NB4 (cell line): ENCODE results near the gene STXBP4.

Experiments used
- DNase-seq: peaks from one replicate; pipeline ENCODE4 v3.0.0; 2010; ENCODE audit warnings: low read depth
- H3K4me3 ChIP-seq: one replicate; pipeline ENCODE4 v1.5.1; 2011; ENCODE audit warnings: mild to moderate bottlenecking, low read depth, low read length, moderate library complexity
- MYC ChIP-seq: IDR thresholded peaks from 2 replicates; pipeline ENCODE4 v1.6.1; 2011; ENCODE audit warnings: low read depth, low read length
- POLR2A ChIP-seq: IDR thresholded peaks from 2 replicates; pipeline ENCODE4 v1.6.1; 2011; ENCODE audit warnings: mild to moderate bottlenecking; ENCODE audit not compliant: insufficient read length; ENCODE audit errors: extremely low read depth
- TF ChIP-seq, protein P1 (sequence below): IDR thresholded peaks from one replicate; pipeline ENCODE4 v1.5.1; 2012; ENCODE audit warnings: low read depth, low read length
- TF ChIP-seq, protein P2 (sequence below): IDR thresholded peaks from 2 replicates; pipeline ENCODE4 v1.6.1; 2011; ENCODE audit warnings: low read depth, low read length

STXBP4 gene

DNA sequence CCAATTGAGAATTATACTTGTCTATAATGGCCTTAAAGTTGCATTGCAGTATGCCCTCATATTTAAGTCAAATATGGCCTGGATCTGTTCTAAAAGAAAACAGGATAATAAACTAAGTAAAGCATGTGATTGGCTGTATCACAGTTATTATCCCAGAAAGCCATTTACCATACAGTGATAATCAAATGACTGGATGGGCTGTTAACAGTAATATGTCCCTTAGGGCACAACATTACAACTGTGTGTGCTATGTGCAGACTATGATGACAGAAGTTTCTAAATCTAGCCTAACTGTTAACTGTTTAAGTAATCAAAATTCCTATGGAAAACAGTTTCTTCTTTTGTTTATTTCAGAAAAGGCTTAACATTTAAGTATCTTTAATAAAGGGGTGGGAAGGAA, 145.7 kb downstream of the STXBP4 start:
- no peak for DNase-seq
- no peak for TF ChIP-seq MYC
- TF ChIP-seq, protein P1, sequence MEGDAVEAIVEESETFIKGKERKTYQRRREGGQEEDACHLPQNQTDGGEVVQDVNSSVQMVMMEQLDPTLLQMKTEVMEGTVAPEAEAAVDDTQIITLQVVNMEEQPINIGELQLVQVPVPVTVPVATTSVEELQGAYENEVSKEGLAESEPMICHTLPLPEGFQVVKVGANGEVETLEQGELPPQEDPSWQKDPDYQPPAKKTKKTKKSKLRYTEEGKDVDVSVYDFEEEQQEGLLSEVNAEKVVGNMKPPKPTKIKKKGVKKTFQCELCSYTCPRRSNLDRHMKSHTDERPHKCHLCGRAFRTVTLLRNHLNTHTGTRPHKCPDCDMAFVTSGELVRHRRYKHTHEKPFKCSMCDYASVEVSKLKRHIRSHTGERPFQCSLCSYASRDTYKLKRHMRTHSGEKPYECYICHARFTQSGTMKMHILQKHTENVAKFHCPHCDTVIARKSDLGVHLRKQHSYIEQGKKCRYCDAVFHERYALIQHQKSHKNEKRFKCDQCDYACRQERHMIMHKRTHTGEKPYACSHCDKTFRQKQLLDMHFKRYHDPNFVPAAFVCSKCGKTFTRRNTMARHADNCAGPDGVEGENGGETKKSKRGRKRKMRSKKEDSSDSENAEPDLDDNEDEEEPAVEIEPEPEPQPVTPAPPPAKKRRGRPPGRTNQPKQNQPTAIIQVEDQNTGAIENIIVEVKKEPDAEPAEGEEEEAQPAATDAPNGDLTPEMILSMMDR, result no peak
- TF ChIP-seq POLR2A, result no peak
- TF ChIP-seq, protein P2, sequence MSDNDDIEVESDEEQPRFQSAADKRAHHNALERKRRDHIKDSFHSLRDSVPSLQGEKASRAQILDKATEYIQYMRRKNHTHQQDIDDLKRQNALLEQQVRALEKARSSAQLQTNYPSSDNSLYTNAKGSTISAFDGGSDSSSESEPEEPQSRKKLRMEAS, result no peak
- H3K4me3 ChIP-seq, result no peak overlapping the region

DNA sequence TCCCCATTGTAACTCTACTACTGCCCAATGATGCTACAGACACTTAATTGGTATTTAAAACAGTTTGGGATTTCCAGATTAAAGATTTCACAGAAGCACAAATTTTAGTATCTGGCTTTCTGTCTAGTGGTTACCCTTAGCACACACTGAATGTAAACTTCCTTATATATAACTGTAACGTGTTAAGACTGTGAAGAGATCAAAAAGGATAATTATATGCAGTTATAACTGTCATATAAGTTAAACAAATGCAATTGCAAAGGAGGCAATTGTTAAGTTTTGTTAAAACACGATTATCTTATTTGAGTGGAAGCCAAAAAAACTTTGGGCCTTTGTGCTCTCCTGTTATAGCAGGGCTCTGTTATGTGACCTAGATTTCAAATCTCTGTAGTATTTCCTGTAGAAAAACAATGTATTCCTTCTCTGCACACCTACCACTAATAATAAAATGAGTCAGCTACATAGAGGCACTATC, 147.9 kb downstream of the STXBP4 start:
- H3K4me3 ChIP-seq, result no peak overlapping the region
- TF ChIP-seq, protein P2, result no peak
- TF ChIP-seq POLR2A (no peak), MYC (no peak)
- TF ChIP-seq, protein P1, result no peak
- DNase-seq, result no peak

DNA sequence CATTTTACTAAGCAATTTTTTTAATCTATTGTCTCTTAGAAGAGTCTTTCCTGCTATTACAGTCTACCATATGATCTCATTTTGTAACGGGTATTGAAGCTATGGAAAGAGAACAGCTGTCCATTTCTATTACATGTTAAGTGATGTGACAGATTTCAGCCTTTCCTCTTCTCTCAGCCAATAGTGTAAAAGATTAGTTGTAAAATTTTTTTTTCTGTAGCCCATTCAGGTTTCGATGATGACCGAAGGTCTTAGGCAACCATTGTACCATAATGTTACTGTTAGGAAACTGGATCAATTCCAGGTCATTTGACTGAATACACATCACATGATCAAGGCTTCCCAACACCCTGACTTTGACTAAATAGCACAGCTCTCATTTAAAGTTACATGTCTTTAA, 148.6 kb downstream of the STXBP4 start:
- TF ChIP-seq, protein P1, result no peak
- no peak for DNase-seq
- no peak overlapping the region for H3K4me3 ChIP-seq

DNA sequence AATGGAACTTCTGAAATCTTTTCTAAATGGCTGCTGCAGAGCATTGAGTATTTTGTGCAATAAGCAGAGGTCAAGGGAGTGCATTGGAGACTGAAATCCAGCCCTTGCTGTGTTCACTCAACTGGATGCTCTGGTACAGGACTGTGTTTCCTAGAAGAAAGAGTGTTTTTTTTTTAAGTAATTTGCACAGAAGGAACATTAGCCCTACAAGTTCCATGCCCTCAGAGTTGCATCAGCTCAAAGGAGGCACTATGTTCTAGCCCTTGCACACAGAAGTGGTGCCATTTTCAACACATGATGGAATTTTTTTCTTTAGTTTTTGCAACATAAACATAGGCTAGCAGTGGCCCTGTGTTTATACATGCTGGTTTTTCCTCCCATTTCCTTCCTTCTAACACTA, 152.1 kb downstream of the STXBP4 start:
- TF ChIP-seq POLR2A (no peak), MYC (no peak)
- TF ChIP-seq, protein P2, result no peak
- TF ChIP-seq, protein P1, result no peak
- no peak overlapping the region for H3K4me3 ChIP-seq
- no peak for DNase-seq

DNA sequence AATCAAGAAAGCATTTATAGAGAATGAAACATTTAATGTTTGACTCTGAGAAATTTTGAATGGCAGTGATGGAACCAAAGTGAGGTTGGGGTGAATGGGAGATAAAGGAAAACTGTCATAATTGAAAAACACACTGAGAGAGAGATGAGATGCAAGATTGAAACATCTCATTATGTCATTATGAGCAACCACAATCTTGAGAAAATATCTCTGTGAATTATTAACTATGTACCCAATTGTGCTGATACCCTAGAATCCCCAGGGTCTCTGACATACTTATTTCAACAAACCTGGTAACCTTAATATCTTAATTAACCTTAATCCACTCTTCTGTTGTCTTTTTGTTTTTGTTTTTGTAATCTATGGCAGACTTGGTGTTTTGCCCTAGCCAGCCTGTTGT, 152.7 kb downstream of the STXBP4 start:
- no peak for DNase-seq
- H3K4me3 ChIP-seq, result no peak overlapping the region
- TF ChIP-seq MYC, result no peak
- TF ChIP-seq, protein P1, result no peak
- TF ChIP-seq POLR2A, result no peak
- TF ChIP-seq, protein P2, result no peak

DNA sequence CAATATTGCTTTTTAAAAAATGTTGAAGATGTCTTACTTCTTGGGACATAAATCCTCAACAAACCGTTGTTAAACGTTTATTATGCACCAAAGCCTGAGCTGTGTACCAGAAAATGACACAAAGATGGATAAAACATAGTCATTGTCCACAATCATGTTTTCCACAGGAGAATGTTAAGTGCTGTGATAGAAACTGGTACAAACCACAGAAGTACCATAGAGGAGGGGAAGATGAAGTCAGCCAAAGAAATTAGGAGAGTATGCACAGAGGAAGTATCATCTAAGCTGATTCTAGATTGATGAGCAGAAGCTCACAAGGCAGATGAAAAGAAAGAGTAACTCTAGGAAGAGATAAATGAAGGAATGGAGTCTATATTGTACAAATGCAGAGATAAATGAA, 153.5 kb downstream of the STXBP4 start:
- H3K4me3 ChIP-seq, result no peak overlapping the region
- no peak for DNase-seq
- TF ChIP-seq, protein P1, result no peak
- TF ChIP-seq MYC (no peak), POLR2A (no peak)
- TF ChIP-seq, protein P2, result no peak
